GM12874 (cell line): Measurements from ENCODE around the gene BEST4.

Experiments
- TF ChIP-seq, protein P1 (sequence below): IDR thresholded peaks from 2 replicates; pipeline ENCODE4 v1.5.1; 2011; ENCODE audit warnings: low read depth, mild to moderate bottlenecking, control low read depth, low read length, moderate library complexity; ENCODE audit not compliant: insufficient read depth

The BEST4 gene

GRCh38 chr1:44780583-44781121 is 7.3 kb downstream of the BEST4 start:
- TF ChIP-seq, protein P1, sequence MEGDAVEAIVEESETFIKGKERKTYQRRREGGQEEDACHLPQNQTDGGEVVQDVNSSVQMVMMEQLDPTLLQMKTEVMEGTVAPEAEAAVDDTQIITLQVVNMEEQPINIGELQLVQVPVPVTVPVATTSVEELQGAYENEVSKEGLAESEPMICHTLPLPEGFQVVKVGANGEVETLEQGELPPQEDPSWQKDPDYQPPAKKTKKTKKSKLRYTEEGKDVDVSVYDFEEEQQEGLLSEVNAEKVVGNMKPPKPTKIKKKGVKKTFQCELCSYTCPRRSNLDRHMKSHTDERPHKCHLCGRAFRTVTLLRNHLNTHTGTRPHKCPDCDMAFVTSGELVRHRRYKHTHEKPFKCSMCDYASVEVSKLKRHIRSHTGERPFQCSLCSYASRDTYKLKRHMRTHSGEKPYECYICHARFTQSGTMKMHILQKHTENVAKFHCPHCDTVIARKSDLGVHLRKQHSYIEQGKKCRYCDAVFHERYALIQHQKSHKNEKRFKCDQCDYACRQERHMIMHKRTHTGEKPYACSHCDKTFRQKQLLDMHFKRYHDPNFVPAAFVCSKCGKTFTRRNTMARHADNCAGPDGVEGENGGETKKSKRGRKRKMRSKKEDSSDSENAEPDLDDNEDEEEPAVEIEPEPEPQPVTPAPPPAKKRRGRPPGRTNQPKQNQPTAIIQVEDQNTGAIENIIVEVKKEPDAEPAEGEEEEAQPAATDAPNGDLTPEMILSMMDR = no peak

DNA sequence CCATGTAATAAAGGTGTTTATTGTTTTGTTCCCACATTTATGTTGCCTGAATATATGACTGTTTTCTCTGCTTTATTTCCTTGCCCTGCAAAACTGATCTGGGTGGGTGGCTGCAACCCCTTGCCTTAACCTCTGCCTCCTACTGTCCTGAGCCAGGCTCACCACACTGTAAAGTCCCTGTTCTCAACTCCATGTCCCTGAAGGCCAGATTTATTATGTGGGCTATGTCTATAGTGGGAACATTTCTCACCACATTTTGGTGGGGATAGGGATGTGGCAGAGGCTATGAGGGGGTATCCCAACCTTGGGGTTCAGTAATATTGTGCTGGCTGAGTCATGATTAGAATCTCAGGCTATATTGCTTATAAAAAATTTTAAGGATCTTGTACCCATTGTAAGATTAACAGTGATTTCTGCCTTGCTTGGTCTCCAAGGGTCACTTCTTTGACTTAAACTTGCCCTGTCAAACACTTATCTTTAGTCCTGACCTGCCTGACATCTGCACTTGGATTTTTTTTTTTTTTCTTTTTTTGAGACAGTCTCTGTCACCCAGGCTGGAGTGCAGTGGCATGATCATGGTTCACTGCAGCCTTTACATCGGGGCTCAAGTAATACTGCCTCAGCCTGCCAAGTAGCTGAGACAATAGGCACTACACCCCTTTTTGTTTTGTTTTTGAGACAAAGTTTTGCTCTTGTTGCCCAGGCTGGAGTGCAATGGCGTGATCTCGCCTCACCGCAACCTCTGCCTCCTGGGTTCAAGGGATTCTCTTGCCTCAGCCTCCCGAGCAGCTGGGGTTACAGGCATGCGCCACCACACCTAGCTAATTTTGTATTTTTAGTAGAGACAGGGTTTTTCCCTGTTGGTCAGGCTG is 9.0 kb downstream of the BEST4 start:
- TF ChIP-seq, protein P1 = no peak

DNA sequence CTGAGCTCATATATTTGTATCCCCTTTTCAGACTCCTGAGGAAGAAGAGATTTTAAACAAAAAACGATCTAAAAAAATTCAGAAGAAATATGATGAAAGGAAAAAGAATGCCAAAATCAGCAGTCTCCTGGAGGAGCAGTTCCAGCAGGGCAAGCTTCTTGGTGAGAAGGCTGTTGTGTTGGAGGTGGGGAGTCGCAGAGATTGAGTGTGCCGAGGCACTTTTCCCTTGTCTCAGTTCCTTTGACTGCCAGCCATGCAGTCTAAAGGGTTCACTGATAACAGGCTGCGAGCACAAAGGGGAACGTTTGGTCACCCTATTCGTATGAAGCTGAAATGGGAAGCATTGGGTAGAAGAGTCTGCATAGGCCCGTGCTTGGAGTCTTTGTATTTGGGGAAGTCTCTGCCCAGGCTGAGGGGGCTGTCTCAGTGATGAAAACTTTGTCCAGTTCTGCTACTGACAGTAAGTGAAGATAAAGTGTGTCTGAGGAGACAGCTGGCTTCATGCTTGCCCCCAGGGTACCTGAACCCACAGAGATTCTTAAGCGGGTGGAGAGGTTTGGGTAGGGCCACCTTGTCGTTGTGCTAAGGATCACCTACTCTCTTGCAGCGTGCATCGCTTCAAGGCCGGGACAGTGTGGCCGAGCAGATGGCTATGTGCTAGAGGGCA is 9.9 kb downstream of the BEST4 start:
- TF ChIP-seq, protein P1 = no peak

DNA sequence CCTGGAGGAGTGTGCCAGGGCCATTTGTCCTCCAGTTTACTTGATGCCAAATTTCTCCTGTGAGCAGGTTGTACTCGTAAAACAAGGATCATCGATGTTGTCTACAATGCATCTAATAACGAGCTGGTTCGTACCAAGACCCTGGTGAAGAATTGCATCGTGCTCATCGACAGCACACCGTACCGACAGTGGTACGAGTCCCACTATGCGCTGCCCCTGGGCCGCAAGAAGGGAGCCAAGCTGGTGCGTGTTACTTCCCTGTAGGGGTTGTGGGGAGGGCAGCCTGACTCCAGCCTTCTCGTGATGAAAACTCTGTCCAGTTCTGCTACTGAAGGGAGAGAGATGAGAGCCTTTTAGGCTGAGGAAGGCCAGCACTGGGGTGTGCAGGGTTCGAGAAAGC is 10.4 kb downstream of the BEST4 start:
- TF ChIP-seq, protein P1 = no peak

DNA sequence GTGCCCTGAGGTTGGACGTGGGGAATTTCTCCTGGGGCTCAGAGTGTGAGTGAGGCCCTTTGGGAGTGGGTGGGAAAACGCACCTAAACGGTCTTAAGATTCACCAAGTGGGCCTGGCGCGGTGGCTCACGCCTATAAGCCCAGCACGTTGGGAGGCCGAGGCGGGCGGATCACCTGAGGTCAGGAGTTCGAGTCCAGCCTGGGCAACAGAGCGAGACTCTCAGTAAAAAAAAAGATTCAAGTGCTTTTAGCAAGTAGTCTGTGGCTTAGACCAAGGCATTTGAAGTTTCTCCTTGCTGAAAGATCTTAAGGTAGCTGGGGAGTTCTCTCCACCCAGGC is 11.3 kb downstream of the BEST4 start:
- TF ChIP-seq, protein P1 = no peak

GRCh38 chr1:44775930-44776729 is 11.8 kb downstream of the BEST4 start:
- TF ChIP-seq, protein P1 = no peak
